Liver (tissue), 9 donors: ENCODE data around the gene LOXL4. TPM values are rescaled to one million over a fixed set of nuclear protein-coding genes. Genes with fewer than 3 reads are reported as not detected.

Experiments used
- DNase-seq: peaks from one replicate; pipeline ENCODE4 v3.0.0-alpha.2; 2017; ENCODE audit warnings: low spot score
- H3K27ac ChIP-seq, 2 donors: one replicate each; pipeline ENCODE4 v1.7.0; 2013; ENCODE audit warnings: inconsistent platforms in 2 of 2, low read length in 2 of 2, control low read depth in 1 of 2, low read depth in 1 of 2, mild to moderate bottlenecking in 1 of 2
- H3K27me3 ChIP-seq, 4 donors: one replicate each; pipeline versions ENCODE4 v1.6.1 to v1.7.0; 2013; ENCODE audit warnings: low read length in 3 of 4, inconsistent platforms in 1 of 4, mild to moderate bottlenecking in 1 of 4, moderate library complexity in 1 of 4; ENCODE audit not compliant: control insufficient read depth in 4 of 4, insufficient read depth in 4 of 4
- H3K36me3 ChIP-seq, 4 donors: one replicate each; pipeline versions ENCODE4 v1.6.1 to v1.7.0; 2013; ENCODE audit warnings: low read length in 3 of 4, mild to moderate bottlenecking in 3 of 4, low read depth in 1 of 4, moderate library complexity in 1 of 4; ENCODE audit not compliant: control insufficient read depth in 4 of 4, insufficient read depth in 3 of 4
- H3K4me1 ChIP-seq, 4 donors: one replicate each; pipeline versions ENCODE4 v1.6.1 to v1.7.0; 2013; ENCODE audit warnings: low read length in 3 of 4, mild to moderate bottlenecking in 3 of 4, moderate library complexity in 1 of 4; ENCODE audit not compliant: control insufficient read depth in 4 of 4, insufficient read depth in 4 of 4
- H3K4me3 ChIP-seq, 3 donors: one replicate each; pipeline versions ENCODE4 v1.6.1 to v1.7.0; 2013; ENCODE audit warnings: low read length in 3 of 3, control low read depth in 1 of 3, low read depth in 1 of 3, mild to moderate bottlenecking in 1 of 3
- H3K9ac ChIP-seq, 2 donors: one replicate each; pipeline ENCODE4 v1.7.0; 2013; ENCODE audit warnings: low read length in 2 of 2, mild to moderate bottlenecking in 2 of 2, moderate library complexity in 2 of 2, control low read depth in 1 of 2, low read depth in 1 of 2
- H3K9me3 ChIP-seq, 4 donors: one replicate each; pipeline versions ENCODE4 v1.6.1 to v1.7.0; 2013; ENCODE audit warnings: low read length in 3 of 4; ENCODE audit not compliant: control insufficient read depth in 4 of 4
- EGR1 ChIP-seq, 2 donors: IDR thresholded peaks; 2 replicates each; pipeline ENCODE4 v1.6.1; 2016 to 2018; ENCODE audit warnings: antibody characterized with exemption in 2 of 2, low read depth in 2 of 2
- FOXA2 ChIP-seq: IDR thresholded peaks from 2 replicates; pipeline ENCODE4 v1.6.1; 2016; ENCODE audit warnings: antibody characterized with exemption
- GABPA ChIP-seq, 2 donors: IDR thresholded peaks in 1 of 2; conservative IDR thresholded peaks in 1 of 2; 2 replicates each; pipeline ENCODE4 v1.6.1; 2016; ENCODE audit warnings: antibody characterized with exemption in 2 of 2, mild to moderate bottlenecking in 1 of 2, moderate library complexity in 1 of 2
- HNF4A ChIP-seq, 2 donors: conservative IDR thresholded peaks; 2 replicates each; pipeline ENCODE4 v1.6.1; 2016; ENCODE audit warnings: antibody characterized with exemption in 2 of 2, mild to moderate bottlenecking in 2 of 2
- JUND ChIP-seq, 2 donors: IDR thresholded peaks; 2 replicates each; pipeline ENCODE4 v1.6.1; 2016; ENCODE audit warnings: antibody characterized with exemption in 2 of 2
- NR2F2 ChIP-seq: IDR thresholded peaks from 2 replicates; pipeline ENCODE4 v1.6.1; 2016; ENCODE audit warnings: antibody characterized with exemption
- RAD21 ChIP-seq, 2 donors: IDR thresholded peaks; 2 replicates each; pipeline ENCODE4 v1.6.1; 2016; ENCODE audit warnings: antibody characterized with exemption in 2 of 2, mild to moderate bottlenecking in 2 of 2
- RXRA ChIP-seq, 2 donors: IDR thresholded peaks; 2 replicates each; pipeline ENCODE4 v1.6.1; 2017 to 2018; ENCODE audit warnings: antibody characterized with exemption in 2 of 2, mild to moderate bottlenecking in 1 of 2
- TAF1 ChIP-seq: conservative IDR thresholded peaks from 2 replicates; pipeline ENCODE4 v1.6.1; 2016; ENCODE audit warnings: antibody characterized with exemption, mild to moderate bottlenecking
- WGBS: extraction: QIAGEN DNeasy Blood & Tissue Kit; methylation state at CpG from one replicate; pipeline ENCODE4 v1.1.7; 2013; 5-methylcytosine and 5-hydroxymethylcytosine counted together
- polyA plus RNA-seq, 2 donors: library from polyadenylated mRNA; stranded (reverse) in 1 of 2; unstranded in 1 of 2; fragments of 200-250 nt in 1 of 2; fragments of >200 nt in 1 of 2; fragmentation: Nextera tagmentation in 1 of 2; extraction: Ambion mirVana in 1 of 2; gene quantifications; one replicate each; pipeline versions ENCODE4 v1.2.1 to v1.2.3, GENCODE V29; 2013 to 2015
- total RNA-seq, 2 donors: library from RNA; depleted of rRNA; stranded (reverse); fragments of >200 nt; gene quantifications; one replicate each; pipeline ENCODE4 v1.2.3, GENCODE V29; 2014
- TF ChIP-seq, protein P1 (sequence below): IDR thresholded peaks from 2 replicates; pipeline ENCODE4 v1.6.1; 2016; ENCODE audit warnings: antibody characterized with exemption, mild to moderate bottlenecking
- TF ChIP-seq, protein P2 (sequence below): fragments of 150-350 bp; IDR thresholded peaks from 2 replicates; pipeline ENCODE4 v1.5.1; 2017; ENCODE audit warnings: improper control_type of control experiment, low read depth, low read length; ENCODE audit not compliant: missing input control
- TF ChIP-seq, protein P3 (sequence below): IDR thresholded peaks from 2 replicates; pipeline ENCODE4 v1.6.1; 2016; ENCODE audit warnings: antibody characterized with exemption
- TF ChIP-seq, protein P4 (sequence below): IDR thresholded peaks from 2 replicates; pipeline ENCODE4 v1.6.1; 2016; ENCODE audit warnings: antibody characterized with exemption
- donor health status: healthy.
- donor health status: healthy.
- donor health status: healthy.
- donor health status: healthy.
- donor health status: healthy.

Gene LOXL4
- total and polyA plus RNA-seq, 4 donors, result 0.38 to 18.5 (median 1.0) TPM

DNA sequence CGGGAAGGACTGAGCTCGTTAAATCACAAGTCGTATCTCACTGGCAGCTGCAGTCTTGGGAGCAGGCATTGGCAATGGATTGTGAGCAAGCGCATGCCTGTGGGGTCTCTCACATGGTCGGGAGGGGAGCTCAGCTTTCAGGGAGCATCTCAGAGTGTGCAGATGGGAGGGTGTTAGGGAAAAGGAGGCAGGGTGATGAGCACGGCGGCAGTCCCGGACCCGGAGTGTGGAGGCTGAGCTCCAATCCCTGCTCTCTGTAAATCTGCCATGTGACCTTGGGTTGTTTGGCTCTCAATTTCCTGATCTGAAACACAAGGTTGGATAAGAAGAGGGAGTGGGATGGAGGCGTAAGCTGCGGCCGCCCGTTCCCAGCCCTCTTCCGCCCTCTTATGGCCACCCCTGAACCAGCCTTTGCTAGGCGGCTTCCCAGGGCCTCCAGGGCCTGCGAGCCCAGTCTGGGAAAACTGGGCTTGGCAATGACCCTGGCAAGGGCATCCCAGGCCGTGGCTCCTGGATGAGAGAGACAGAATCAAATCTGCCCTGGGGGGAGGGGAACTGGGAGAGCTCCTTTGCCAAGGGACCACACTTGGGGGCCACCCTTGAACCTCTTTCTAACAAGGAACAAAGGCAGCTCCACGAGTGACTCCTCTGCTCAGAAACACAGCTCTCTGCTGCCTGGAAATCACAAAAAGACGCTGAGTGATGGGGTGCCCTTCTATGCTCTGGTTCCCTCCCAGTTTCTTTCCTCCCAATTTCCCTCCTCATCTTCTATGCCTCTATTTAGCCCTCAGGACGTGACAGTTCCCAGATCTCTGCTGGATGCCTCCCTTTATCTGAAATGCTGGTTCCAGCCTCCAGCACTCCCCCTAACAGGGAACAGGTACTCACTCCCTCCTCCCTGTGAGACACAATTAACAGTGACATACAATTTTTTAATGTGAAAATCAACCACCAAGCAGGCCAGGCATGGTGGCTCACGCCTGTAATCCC lies 41.7 kb upstream of the LOXL4 start:
- no peak overlapping the region for H3K27ac ChIP-seq
- TF ChIP-seq, protein P1, sequence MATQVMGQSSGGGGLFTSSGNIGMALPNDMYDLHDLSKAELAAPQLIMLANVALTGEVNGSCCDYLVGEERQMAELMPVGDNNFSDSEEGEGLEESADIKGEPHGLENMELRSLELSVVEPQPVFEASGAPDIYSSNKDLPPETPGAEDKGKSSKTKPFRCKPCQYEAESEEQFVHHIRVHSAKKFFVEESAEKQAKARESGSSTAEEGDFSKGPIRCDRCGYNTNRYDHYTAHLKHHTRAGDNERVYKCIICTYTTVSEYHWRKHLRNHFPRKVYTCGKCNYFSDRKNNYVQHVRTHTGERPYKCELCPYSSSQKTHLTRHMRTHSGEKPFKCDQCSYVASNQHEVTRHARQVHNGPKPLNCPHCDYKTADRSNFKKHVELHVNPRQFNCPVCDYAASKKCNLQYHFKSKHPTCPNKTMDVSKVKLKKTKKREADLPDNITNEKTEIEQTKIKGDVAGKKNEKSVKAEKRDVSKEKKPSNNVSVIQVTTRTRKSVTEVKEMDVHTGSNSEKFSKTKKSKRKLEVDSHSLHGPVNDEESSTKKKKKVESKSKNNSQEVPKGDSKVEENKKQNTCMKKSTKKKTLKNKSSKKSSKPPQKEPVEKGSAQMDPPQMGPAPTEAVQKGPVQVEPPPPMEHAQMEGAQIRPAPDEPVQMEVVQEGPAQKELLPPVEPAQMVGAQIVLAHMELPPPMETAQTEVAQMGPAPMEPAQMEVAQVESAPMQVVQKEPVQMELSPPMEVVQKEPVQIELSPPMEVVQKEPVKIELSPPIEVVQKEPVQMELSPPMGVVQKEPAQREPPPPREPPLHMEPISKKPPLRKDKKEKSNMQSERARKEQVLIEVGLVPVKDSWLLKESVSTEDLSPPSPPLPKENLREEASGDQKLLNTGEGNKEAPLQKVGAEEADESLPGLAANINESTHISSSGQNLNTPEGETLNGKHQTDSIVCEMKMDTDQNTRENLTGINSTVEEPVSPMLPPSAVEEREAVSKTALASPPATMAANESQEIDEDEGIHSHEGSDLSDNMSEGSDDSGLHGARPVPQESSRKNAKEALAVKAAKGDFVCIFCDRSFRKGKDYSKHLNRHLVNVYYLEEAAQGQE, result no peak
- TF ChIP-seq NR2F2 (peak; percentile 18), RXRA (IDR thresholded peaks at IDR 0.05) (peak in 1 of 2 donors; percentile 53), EGR1 (IDR thresholded peaks at IDR 0.05; ENCODE audit: low read depth in 2 of 2) (no peak), GABPA (IDR thresholded peaks at IDR 0.05 in 1 of 2, conservative IDR thresholded peaks at IDR 0.05 in 1 of 2) (no peak), RAD21 (IDR thresholded peaks at IDR 0.05) (peak; percentile 90 to 95), JUND (IDR thresholded peaks at IDR 0.05) (no peak)
- TF ChIP-seq, protein P2, sequence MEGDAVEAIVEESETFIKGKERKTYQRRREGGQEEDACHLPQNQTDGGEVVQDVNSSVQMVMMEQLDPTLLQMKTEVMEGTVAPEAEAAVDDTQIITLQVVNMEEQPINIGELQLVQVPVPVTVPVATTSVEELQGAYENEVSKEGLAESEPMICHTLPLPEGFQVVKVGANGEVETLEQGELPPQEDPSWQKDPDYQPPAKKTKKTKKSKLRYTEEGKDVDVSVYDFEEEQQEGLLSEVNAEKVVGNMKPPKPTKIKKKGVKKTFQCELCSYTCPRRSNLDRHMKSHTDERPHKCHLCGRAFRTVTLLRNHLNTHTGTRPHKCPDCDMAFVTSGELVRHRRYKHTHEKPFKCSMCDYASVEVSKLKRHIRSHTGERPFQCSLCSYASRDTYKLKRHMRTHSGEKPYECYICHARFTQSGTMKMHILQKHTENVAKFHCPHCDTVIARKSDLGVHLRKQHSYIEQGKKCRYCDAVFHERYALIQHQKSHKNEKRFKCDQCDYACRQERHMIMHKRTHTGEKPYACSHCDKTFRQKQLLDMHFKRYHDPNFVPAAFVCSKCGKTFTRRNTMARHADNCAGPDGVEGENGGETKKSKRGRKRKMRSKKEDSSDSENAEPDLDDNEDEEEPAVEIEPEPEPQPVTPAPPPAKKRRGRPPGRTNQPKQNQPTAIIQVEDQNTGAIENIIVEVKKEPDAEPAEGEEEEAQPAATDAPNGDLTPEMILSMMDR, result peak; percentile 70
- TF ChIP-seq, protein P3, sequence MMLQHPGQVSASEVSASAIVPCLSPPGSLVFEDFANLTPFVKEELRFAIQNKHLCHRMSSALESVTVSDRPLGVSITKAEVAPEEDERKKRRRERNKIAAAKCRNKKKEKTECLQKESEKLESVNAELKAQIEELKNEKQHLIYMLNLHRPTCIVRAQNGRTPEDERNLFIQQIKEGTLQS, result no peak
- peaks cover 0 to 3% (median 0%) of the 10 kb centered on the region in 4 donors for H3K4me1 ChIP-seq
- no peaks in the 10 kb centered on the region for H3K9me3 ChIP-seq
- H3K9ac ChIP-seq, result no peak overlapping the region
- peaks cover 0 to 2% (median 0%) of the 10 kb centered on the region in 4 donors for H3K27me3 ChIP-seq
- 21% methylated on average over 21 of the region's 21 CpGs for WGBS
- no peaks in the 10 kb centered on the region for H3K36me3 ChIP-seq
- DNase-seq, result peak; percentile 69
- H3K4me3 ChIP-seq, result no peak overlapping the region

DNA sequence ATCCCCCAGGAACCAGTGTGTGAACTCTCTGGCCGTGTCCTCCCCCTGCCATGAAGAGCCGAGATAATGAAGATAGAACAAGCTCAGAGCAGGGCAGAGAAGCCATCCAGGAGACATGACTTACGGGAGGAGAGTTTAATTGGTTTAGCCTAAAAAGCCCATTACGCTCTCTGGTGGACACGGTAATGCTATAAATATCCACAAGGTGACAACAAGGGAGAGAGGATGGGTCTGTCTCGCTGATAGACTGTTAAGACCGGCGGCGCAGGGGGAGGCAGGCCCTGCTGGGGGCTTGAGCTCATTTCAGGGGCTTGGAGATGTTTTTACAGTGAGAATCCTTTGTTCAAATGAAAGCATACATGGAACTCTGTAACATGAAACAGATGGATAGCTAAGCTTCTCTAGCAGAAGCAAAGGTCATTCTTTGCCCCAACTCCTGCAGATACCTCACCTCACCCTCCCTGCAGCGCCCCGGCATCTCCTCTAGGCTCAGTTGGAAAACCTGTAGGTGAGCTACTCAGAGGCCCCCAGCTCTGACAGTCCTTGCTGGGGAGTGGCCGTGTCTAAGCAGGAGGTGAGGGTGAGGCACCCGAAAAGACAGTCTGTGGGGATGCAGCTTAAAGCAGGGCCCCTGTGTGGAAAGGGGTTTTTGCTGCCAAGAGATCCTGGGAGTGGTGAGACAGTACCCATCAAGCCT lies 40.8 kb upstream of the LOXL4 start:
- no peak for DNase-seq
- H3K9me3 ChIP-seq, result no peaks in the 10 kb centered on the region
- peaks cover 0 to 2% (median 0%) of the 10 kb centered on the region in 4 donors for H3K27me3 ChIP-seq
- 47% methylated on average over 13 of the region's 13 CpGs for WGBS
- TF ChIP-seq GABPA (IDR thresholded peaks at IDR 0.05 in 1 of 2, conservative IDR thresholded peaks at IDR 0.05 in 1 of 2), result no peak
- TF ChIP-seq TAF1, result no peak
- TF ChIP-seq, protein P2, result no peak
- TF ChIP-seq, protein P3, result no peak
- no peak for TF ChIP-seq EGR1 (IDR thresholded peaks at IDR 0.05; ENCODE audit: low read depth in 2 of 2)
- TF ChIP-seq, protein P4, sequence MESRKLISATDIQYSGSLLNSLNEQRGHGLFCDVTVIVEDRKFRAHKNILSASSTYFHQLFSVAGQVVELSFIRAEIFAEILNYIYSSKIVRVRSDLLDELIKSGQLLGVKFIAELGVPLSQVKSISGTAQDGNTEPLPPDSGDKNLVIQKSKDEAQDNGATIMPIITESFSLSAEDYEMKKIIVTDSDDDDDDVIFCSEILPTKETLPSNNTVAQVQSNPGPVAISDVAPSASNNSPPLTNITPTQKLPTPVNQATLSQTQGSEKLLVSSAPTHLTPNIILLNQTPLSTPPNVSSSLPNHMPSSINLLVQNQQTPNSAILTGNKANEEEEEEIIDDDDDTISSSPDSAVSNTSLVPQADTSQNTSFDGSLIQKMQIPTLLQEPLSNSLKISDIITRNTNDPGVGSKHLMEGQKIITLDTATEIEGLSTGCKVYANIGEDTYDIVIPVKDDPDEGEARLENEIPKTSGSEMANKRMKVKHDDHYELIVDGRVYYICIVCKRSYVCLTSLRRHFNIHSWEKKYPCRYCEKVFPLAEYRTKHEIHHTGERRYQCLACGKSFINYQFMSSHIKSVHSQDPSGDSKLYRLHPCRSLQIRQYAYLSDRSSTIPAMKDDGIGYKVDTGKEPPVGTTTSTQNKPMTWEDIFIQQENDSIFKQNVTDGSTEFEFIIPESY, result no peak
- no peak for TF ChIP-seq HNF4A (conservative IDR thresholded peaks at IDR 0.05)
- no peak for TF ChIP-seq FOXA2
- TF ChIP-seq RAD21 (IDR thresholded peaks at IDR 0.05), result no peak
- H3K36me3 ChIP-seq, result no peaks in the 10 kb centered on the region
- peaks cover 0 to 3% (median 0%) of the 10 kb centered on the region in 4 donors for H3K4me1 ChIP-seq
- no peak overlapping the region for H3K9ac ChIP-seq
- no peak overlapping the region for H3K4me3 ChIP-seq
- H3K27ac ChIP-seq, result no peak overlapping the region
